ENCODE data around the gene SRA1. TPM values are rescaled to one million over a fixed set of nuclear protein-coding genes. Genes with fewer than 3 reads are reported as not detected.

Gene SRA1
- total and polyA plus RNA-seq, 2 of the 8 experiments (the other 6 are each of a cell fraction or from before 2014, with no cell fraction given) = 27.4 to 39.4 TPM

DNA sequence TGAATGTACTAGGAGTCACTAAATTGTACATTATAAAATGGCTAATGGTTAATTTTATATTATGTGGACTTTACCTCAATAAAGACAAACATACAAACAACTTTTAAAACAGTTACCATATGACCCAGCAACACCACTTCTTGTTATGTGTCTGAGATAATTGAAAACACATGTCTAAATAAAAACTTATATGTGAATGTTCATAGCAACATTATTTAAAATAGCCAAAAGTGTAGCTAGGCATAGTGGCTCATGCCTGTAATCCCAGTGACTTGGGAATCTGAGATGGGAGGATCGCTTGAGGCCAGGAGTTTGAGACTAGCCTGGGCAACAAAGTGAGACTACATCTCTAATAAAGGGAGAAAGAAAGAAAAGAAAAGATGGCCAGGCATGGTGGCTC, 30.2 kb upstream of the SRA1 start:
- H2AFZ ChIP-seq (ENCODE audit: low read length) = no peak overlapping the region
- no peak overlapping the region for H3K9ac ChIP-seq (replicated peaks in 1 of 4; ENCODE audit: extremely low read depth in 1 of 4, low read depth in 3 of 4, low read length in 3 of 4)
- H3K23me2 ChIP-seq (ENCODE audit: low read depth, low read length) = peaks cover 1% of the 10 kb centered on the region; the same call in 1 of the 2 replicates
- H3K23ac ChIP-seq (ENCODE audit: insufficient read length) = no peak overlapping the region
- H3K4ac ChIP-seq (replicated peaks; ENCODE audit: insufficient read length, low read depth, low read length) = no peak overlapping the region
- no peak overlapping the region for H4K8ac ChIP-seq (ENCODE audit: extremely low read depth, insufficient read depth, low read length)
- no peaks in the 10 kb centered on the region for H3K27me3 ChIP-seq (replicated peaks in 1 of 4; ENCODE audit: control insufficient read depth in 3 of 4, extremely low read depth in 1 of 4, insufficient read depth in 3 of 4, low read length in 3 of 4)
- no peaks in the 10 kb centered on the region for H4K20me1 ChIP-seq (replicated peaks in 1 of 2; ENCODE audit: control insufficient read depth in 1 of 2, insufficient read depth in 2 of 2, low read length in 2 of 2)
- no peak overlapping the region for H2BK15ac ChIP-seq (ENCODE audit: low read length)
- POLR2A ChIA-PET (ENCODE audit: partially characterized antibody) = no interaction called here
- no peak overlapping the region for H2BK20ac ChIP-seq (ENCODE audit: low read length)
- no peak overlapping the region for H3K4me2 ChIP-seq (ENCODE audit: insufficient read depth in 1 of 2, low read depth in 2 of 2, low read length in 2 of 2)
- H4K5ac ChIP-seq (ENCODE audit: insufficient read length, low read depth, low read length) = no peak overlapping the region
- H2BK120ac ChIP-seq (replicated peaks; ENCODE audit: low read depth, low read length) = no peak overlapping the region
- 0 out of 4 replicates have a peak, but pooled peaks cover 0 to 2% of the 10 kb centered on the region in 2 experiments for H3K9me3 ChIP-seq (ENCODE audit: insufficient read depth in 2 of 2, low read depth in 1 of 2, low read length in 1 of 2)
- no peak overlapping the region for H3K4me3 ChIP-seq (ENCODE audit: extremely low read depth in 1 of 4, insufficient read depth in 2 of 4, low read depth in 3 of 4, low read length in 4 of 4)
- 74% methylated on average over 1 of the region's 1 CpG; no CpG with 5 or more reads in 1 of the 2 experiments for WGBS, 2 experiments (ENCODE audit: extremely low coverage in 1 of 2, insufficient coverage in 1 of 2, insufficient read length in 1 of 2, insufficient replicate concordance in 2 of 2, low coverage in 1 of 2, low lambda C conversion rate in 2 of 2, missing lambda C conversion rate in 1 of 2)
- CTCF ChIA-PET (ENCODE audit: partially characterized antibody) = no interaction called here
- DNase-seq (ENCODE audit: low read depth in 1 of 2, low spot score in 2 of 2) (no peak), FAIRE-seq (no peak)
- H3K36me3 ChIP-seq (ENCODE audit: control insufficient read depth in 2 of 4, insufficient read depth in 4 of 4, low read length in 3 of 4) = no peaks in the 10 kb centered on the region
- H2AK5ac ChIP-seq (ENCODE audit: low read depth, low read length) = no peak overlapping the region
- no peaks in the 10 kb centered on the region for H3K79me2 ChIP-seq (ENCODE audit: control insufficient read depth in 1 of 2, insufficient read depth in 2 of 2, low read length in 2 of 2)
- H3K18ac ChIP-seq (ENCODE audit: extremely low read depth, low read length) = no peak overlapping the region
- no peak overlapping the region for H3K27ac ChIP-seq (ENCODE audit: low read depth, low read length)
- H3K56ac ChIP-seq (replicated peaks; ENCODE audit: insufficient read length, low read depth, low read length) = no peak overlapping the region
- no peak overlapping the region for H3K14ac ChIP-seq (ENCODE audit: insufficient read length)
- H2BK5ac ChIP-seq (ENCODE audit: low read depth, low read length) = no peak overlapping the region
- H4K91ac ChIP-seq (replicated peaks; ENCODE audit: insufficient read length, low read length) = no peak overlapping the region
- no peak overlapping the region for H2BK12ac ChIP-seq (ENCODE audit: low read depth, low read length)
- no peaks in the 10 kb centered on the region for H3K4me1 ChIP-seq (replicated peaks in 1 of 4; ENCODE audit: control insufficient read depth in 3 of 4, insufficient read depth in 4 of 4, low read length in 3 of 4)
- H3K79me1 ChIP-seq (ENCODE audit: low read depth, low read length) = no peaks in the 10 kb centered on the region
- TF ChIP-seq TEAD4 (IDR thresholded peaks at IDR 0.05; ENCODE audit: low read depth, low read length) = no peak
- TF ChIP-seq CHD1 (IDR thresholded peaks at IDR 0.05; ENCODE audit: low read depth, low read length) = no peak
- no peak for TF ChIP-seq EZH2 (IDR thresholded peaks at IDR 0.05; ENCODE audit: low read depth, low read length, severe bottlenecking)
- TF ChIP-seq, protein P1, sequence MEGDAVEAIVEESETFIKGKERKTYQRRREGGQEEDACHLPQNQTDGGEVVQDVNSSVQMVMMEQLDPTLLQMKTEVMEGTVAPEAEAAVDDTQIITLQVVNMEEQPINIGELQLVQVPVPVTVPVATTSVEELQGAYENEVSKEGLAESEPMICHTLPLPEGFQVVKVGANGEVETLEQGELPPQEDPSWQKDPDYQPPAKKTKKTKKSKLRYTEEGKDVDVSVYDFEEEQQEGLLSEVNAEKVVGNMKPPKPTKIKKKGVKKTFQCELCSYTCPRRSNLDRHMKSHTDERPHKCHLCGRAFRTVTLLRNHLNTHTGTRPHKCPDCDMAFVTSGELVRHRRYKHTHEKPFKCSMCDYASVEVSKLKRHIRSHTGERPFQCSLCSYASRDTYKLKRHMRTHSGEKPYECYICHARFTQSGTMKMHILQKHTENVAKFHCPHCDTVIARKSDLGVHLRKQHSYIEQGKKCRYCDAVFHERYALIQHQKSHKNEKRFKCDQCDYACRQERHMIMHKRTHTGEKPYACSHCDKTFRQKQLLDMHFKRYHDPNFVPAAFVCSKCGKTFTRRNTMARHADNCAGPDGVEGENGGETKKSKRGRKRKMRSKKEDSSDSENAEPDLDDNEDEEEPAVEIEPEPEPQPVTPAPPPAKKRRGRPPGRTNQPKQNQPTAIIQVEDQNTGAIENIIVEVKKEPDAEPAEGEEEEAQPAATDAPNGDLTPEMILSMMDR (IDR thresholded peaks at IDR 0.05; ENCODE audit: control extremely low read depth in 1 of 3, insufficient read depth in 1 of 3, low read depth in 1 of 3, low read length in 3 of 3) = no peak
- no peak for TF ChIP-seq SIRT6 (IDR thresholded peaks at IDR 0.05; ENCODE audit: low read length)
- TF ChIP-seq, protein P2, sequence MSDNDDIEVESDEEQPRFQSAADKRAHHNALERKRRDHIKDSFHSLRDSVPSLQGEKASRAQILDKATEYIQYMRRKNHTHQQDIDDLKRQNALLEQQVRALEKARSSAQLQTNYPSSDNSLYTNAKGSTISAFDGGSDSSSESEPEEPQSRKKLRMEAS (IDR thresholded peaks at IDR 0.05) = no peak

All from H1 (cell line).